GM18508 (cell line): Measurements from ENCODE around the gene ZDHHC14.

Source experiments
- ATAC-seq: cut with Tn5 transposase; IDR thresholded peaks from one replicate; pipeline ENCODE4 v1.9.1; 2021; ENCODE audit warnings: moderate number of reproducible peaks; ENCODE audit not compliant: insufficient read depth, unreplicated experiment

ZDHHC14 gene

DNA sequence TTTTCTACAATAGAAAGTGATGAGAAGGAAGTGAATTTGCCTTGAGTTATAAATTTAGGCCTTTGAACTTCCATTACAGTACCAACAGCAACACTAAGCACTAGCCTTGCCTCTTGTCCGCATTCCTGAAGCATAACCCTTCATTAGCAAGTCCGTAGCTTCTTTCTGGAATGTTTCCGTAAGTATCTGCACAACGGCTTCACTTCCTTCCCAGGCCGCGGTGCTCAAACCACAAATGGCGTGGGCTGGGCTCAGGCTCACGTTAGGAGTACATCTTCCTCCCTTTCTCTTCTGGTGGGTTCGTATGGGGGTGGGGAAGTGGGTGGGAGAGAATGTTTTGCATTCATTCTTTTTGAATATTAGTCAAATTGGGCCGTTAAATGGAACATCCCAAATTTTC is 248.2 kb downstream of the ZDHHC14 start:
- no peak for ATAC-seq

DNA sequence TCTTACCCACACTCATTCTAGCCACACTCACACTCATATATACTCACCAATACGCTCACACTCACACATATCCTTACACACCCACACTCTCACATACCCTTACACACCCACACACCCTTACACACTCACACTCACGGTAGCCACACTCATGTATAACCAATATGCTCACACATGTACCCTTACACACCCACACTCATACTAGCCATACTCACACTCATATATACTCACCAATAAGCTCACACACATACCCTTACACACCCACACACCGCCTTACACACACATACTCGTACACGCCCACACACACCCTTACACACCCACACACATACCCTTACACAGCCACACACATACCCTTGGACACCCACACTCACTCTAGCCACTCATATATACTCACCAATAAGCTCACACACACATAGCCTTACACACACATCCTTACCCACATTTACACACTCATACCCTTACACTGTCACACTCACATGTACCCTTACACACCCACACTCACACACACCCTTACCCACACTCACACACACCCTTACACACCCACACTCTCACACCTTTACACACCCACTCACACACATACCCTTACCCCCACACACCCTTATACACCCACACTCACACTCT is 249.6 kb downstream of the ZDHHC14 start:
- ATAC-seq, result no peak

DNA sequence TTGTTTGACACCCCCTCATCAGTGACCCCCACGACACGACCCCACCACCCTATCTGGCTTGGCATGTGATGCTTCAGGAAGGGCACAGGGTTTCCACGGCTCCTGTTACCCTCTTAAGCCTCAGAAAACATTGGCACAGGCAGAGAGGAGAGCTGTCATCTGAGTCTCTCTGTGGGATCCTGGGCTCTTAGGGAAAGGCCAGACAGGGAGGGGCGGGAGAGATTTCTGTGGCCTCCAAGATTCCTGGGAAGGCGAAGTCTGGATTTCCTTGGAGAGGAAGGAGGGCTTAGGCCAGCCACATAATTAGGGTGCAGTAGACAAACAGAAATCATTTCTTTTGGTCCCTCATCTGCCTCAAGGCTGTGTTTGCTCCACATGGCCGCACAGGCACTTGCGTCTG is 250.4 kb downstream of the ZDHHC14 start:
- ATAC-seq, result no peak

DNA sequence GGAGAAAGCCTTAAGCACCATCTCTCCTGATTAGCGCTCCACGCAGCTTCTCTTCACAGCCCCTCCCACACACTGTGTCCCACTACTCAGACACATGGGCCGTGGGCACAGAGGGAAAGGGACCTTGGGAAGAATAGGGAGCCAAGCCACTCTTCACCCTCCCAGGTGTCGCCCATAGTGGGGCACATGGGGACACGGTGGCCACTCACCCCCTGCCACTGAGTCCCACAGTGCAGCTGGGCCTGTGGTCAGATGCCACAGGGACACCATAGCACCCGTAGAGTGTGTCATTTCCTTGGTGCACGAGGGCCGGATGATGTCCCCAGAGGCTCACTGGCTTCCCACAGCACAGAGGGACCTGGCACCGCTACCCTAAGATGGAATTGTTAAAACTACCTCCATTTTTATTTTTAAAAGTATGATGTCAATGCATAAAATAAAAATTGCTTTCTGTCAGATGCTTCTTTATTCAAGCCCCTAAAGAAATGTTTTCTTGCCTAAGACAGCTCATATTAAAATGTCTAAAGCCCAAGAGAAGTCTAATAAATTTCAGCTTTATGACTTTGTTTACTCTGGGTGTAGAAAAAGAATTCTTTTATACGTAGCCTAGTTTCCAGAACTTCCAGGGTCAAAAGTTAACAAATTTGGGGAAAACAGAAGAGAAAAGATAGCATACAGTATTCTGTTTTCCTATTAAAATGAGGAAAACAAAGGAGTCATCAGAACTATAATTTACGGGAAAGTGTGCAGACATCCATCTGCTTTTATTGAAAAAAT is 251.0 kb downstream of the ZDHHC14 start:
- ATAC-seq, result no peak

DNA sequence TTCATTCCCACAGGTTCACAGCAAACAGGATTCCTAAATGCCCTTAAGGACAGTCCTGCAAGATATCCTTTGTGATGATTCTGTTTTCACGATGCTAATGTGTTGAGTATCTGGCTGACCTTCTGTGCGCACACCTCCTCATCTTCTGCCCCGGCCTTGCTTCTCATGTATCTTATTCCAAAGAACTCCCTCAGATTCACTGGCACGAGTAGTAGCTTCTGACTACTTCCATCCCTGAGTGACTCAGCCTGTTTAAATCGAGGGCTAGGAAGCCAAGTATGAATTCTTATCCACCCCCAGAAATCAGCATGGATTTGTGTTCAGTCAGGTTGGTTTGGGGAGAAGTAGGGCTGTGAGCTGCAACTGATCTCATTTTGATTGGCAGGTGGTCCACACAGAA is 251.8 kb downstream of the ZDHHC14 start:
- no peak for ATAC-seq

DNA sequence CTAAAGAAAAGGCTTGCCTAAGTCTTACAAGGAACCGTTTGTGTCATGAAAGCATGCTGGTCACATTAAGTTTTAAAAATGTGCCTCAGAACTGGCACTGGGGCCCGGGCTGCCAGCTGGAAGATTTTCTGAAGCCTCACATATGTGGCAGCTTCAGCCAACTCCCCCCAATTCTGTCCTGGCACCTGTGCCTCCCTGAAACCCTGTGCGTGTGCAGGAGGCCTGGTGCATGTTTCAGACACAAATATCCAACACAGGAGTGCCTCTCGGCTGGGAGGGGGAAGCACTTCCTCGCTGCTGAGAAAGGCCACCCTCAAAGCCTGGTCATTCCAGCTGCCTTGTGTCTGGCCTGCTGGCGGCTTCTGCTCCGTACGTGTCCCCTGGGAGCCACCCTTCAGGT is 253.6 kb downstream of the ZDHHC14 start:
- ATAC-seq, result no peak

DNA sequence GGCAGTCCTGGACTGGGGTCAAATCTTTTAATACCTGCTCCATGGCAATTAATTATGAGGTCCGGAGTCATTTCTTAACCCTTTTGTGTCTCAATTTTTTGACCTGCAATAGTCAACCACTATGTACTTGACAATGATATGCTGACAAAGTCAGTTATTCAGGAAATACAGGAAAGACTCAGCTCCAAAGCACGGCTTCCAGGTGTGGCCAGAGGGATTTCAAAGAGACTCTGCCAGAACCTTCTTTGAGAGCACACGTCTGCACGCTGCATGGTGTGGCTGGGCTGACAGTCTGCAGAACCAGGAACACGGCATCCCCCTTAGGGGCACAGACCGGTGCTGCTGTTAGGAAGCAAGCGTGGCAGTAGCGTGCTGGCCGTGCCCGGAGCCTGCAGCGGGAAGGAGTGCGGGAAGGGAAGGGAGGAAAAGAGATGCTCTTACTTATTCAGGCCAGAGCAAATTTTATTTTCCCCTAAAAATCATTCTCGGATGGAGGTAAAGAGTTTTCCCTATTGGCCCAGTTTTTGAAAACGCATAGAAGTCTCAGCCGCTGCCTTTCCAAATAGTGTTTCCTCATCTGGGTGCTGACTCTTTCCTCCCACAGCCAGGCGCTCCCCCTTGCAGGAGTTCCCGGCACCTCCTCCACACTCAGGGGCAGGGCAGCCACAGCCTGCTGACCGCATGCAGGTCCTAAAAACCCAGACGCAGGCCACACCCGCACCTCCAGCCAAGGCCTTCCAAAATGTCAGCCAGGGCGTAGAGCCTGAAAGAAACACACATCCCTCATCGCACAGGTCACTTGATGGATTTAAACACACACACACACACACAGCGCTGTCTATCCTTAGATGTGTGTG is 254.6 kb downstream of the ZDHHC14 start:
- no peak for ATAC-seq

DNA sequence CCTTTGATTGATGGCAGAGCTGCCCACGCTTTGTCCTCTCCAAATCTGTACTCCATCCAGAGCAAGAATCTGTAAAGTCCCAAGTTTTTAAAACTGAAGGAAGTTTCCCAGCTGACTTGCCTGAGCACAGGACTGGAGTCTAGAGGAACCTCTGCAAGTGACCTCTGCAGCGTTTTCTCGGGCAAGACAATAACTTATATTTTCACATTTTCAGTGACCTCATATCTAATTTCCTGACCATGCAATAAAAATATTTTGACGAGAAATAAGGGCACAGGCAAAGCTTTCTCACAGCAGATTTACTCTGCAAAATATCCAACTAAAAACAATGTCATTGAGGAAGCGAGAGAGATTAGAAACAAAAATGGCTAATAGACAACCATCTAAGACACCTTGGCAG is 256.5 kb downstream of the ZDHHC14 start:
- no peak for ATAC-seq

DNA sequence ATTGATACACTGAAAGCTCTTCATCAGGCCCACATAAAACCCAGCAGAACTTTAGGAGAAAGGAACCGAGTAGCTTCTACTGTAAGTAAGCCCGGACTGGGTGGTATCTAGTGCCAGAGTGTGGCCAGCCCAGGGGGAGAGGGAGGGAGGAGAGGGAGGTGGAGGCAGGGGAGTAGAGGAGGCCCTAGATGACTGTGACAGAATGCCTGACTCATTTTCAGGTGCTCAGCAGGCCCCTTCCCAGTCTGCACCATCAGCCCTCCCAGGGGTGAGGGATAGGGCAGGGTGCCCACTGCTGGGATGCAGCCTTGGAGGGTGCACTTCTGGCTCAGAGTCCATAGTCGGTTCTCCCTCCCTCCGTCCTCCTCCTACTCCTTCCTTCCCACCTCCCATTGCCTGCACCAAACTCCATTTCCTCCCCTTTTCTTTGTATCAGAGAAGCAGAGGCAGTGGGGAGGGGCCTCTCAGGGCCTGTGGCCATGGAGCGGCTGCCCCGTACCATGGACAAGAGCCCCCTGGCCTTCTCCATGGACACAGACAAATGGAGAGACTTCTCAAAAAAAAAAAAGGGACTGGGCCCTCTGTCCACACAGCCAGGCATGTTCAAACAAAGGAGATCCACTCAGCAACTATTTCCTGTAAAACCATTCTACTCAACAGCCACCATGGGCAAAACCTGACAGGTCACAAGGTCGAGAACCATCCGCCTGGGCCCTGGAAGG is 257.1 kb downstream of the ZDHHC14 start:
- ATAC-seq, result no peak

DNA sequence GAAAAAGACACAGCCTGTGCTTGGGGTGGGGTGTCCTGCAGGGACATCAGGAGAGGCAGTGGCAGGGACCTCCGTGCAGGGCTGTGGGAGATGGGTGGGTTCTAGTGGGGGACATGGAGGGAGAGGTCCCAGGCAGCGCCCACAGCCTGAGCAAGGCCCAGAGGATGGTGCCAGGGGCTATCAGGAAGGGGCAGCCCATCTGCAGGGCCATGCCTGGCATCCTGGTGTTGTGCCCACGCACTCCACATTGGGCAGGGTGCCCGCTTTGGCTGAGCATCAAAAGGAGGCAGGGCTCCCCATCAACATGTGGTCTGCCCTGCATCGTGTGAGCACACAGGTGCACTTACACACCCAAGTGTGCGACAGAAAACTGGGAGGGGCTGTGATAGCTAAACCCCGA is 257.8 kb downstream of the ZDHHC14 start:
- ATAC-seq, result no peak

DNA sequence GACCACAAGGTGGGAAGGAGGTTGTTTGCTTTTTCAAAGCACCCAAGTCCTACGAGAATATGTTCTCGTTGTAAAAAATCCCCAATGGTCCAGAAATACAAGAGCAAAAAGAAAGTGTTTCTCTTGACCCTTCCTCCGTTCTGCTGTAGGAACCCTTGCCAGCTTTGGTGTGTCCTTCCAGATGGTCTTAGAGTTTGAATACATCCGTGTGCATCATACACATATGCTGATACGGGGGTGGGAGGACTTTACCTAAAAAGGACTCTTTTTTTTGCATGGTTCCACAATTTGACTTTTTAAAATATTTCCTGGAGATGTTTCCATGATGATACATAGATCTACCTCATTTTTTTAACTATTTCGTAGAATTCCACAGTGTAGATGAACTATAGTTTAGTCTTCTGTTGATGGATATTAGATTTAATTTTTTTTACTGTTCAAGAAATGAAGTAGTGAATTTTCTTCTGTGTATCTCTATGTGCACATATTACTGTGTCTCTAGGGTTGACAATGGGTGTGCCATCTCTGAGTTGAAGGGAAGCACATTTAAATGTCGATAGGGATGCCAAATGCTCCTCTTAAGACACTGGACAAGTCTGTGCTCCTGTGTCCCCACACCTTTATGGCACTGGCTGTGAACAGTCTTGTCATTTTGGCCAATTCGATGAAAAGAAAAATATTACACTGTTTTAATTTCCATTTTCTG is 259.9 kb downstream of the ZDHHC14 start:
- no peak for ATAC-seq

DNA sequence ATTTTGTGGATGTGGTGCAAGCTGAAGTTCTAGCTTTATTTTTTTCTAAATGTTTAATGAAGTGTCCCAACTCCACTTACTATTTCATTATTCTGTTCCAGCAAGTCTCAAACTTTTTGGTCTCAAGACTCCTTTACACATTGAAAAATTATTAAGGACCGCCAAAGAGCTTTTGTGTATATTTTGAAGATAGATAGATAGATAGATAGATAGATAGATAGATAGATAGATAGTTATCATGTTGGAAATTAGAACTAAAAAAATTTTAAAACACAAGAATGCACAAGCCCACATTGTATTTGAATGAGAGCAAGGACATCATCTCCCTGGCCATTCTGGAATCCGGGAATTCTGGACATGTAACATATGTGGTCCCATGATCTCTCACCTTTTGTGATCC is 260.8 kb downstream of the ZDHHC14 start:
- no peak for ATAC-seq

DNA sequence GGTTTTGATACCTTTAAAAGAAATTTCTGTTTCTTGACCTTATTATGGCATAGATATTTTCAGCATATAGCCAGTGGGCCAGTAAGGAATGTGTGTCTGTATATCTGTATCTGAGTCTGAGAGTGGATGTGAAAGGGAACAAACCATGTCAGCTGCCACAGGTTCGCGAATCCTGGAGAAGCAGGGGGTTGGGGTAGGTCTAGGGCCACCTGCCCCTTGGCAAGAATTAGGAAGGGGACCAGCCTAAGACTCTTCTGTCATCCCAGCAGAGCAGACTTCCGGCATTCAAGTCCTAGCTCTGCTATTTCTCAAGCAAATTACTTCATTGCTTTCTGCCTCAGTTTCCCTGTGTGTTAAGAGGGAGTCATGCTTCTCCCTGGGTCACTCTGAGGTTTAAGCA is 261.7 kb downstream of the ZDHHC14 start:
- ATAC-seq, result no peak

DNA sequence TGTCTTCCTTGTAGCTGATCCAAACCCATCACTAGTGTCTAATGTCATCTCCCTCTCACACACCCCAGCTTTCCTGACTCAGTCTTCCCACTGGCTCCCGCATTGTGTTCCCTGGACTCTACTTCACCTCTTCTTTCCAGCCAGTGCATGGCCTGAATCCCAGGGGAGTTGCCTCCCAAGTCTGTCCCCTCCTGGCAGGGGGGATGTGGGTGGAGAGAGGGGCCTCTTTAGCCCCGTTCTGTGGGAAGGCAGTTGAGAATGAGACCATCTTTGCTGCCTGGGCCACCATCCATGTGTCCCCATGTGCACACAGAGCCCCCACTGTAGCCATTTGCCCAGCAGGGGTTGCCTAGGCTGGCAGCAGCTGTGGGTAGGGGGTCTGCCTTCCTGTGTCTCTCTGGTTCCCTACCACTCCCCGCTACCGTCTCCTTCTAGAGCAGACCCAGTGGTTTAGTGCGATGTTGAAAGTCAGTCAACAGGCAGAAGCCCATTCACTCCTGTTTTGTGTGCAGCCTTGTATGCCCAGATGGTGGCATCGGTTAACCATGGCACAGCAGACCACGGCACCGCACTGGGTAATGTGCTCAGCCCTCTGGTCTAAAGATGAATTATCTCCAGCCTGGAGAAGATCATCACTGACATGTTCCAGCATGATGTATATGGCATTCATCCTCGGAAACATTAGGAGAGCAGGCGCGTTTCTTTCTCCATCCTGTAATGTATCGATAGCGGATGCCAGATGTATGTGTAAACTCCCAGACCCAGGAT is 263.2 kb downstream of the ZDHHC14 start:
- no peak for ATAC-seq

DNA sequence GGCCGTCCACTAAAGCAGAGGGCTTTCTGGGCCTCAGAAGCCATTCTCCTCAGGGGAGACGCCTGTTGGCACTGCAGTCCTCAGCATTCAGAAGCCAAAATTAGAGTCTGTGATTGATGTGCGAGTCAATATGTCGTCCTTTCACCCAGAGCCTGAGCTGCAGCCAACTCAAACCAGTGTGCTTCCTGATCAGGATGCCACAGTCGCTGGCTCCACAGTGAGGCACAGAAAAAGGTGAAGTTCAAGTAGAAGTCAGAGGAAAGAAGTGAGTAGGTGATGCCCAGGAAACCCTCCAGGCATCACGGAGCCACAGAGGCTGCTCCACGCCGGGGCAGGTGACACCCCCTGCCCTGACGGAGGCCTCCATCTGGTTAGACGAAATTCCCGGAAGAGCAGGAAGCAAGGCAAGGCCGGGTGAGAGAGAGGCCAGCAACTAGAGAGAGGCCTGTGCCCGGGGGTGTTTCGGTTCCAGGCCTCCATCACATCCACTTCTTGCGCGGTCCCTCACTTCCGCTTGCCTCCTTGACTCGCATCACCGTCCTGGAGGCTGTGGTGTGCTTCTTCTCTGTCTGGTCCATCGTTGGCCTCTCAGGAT is 264.3 kb downstream of the ZDHHC14 start:
- no peak for ATAC-seq

DNA sequence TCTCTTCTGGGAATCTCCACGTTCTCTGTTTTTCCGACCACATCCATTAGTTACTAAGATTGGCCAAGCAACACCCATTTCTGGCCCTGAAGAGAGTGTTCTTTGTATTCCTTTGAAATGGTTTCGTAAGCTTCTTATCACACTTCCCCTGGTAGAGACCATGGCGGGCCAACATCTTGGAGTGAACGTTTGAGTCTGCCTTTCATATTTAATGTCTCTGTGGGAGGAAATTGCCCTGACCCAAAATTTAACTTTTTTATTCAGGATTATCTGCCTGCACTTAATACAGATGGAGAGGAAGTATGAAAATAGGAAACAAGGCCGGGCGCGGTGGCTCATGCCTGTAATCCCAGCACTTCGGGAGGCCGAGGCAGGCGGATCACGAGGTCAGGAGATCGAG is 265.0 kb downstream of the ZDHHC14 start:
- no peak for ATAC-seq

DNA sequence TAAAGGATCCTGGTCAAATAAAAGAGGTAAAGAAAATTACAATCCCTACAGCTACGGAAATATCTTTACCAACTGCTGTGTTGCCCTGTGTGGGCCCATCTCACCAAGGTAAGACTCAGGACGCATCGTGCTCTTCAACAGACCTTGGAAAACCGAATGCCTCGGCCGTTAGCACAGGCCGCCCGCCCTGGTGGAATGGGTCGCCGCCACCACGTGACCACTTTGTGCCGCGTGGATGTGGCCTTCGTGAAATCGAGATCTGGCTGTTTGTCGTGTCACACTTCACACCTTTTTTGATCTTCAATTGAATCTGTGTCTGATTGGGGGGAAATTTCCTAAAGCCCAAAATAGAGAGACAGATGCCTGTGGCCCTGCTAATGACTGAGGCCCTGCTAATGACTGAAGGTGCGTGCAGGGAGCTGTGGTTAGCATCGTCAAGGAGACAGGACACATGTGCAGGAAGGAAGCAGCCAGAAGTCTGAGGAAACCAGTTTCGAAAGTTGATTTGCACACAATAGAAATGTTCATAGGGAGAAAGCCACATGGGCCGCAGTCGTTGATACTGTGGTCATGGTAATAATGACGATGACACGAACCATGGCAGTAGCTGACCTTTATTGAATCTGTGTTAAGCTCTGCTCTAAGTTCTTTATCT is 266.4 kb downstream of the ZDHHC14 start:
- no peak for ATAC-seq

DNA sequence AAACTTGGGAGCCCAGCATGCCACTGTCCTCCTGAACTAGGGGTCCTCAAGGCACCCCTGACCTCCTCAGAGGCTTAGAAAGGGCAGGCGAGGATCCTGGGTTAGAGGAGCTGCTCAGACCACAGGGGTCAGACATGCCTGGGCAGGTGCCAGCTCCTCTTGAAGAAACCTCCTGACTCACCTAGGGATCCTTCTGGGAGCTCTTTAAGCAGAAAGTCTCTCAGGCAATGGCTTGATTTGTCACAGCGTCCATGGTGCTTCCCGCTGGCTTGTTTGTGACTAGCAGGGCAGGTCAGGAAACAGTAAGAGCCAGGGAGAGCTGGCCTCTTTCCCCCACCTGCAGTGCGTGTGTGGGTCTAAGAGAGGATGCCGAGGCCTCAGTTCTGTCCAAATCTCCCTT is 267.6 kb downstream of the ZDHHC14 start:
- ATAC-seq, result no peak
